Glutamatergic neuron (in vitro differentiated cells): ENCODE results near the gene HORMAD1. TPM values are rescaled to one million over a fixed set of nuclear protein-coding genes. Genes with fewer than 3 reads are reported as not detected.
A peak's percentile ranks its signal among the peaks of the same experiment; 100 is the strongest.

Experiments
- DNase-seq: peaks from one replicate; pipeline ENCODE4 v3.0.0; 2022
- H3K27ac Mint-ChIP-seq: one replicate; pipeline ENCODE4 v1.8.0; 2020; ENCODE audit warnings: mild to moderate bottlenecking, mixed read lengths, inconsistent platforms; ENCODE audit not compliant: unreplicated experiment
- H3K27me3 Mint-ChIP-seq: one replicate; pipeline ENCODE4 v1.8.0; 2020; ENCODE audit warnings: mild to moderate bottlenecking, moderate library complexity, mixed read lengths, inconsistent platforms; ENCODE audit not compliant: unreplicated experiment
- H3K36me3 Mint-ChIP-seq: one replicate; pipeline ENCODE4 v1.8.0; 2020; ENCODE audit warnings: mild to moderate bottlenecking, mixed read lengths, inconsistent platforms; ENCODE audit not compliant: unreplicated experiment
- H3K4me1 Mint-ChIP-seq: one replicate; pipeline ENCODE4 v1.8.0; 2020; ENCODE audit warnings: mild to moderate bottlenecking, low read depth, mixed read lengths, inconsistent platforms; ENCODE audit not compliant: unreplicated experiment
- H3K4me3 Mint-ChIP-seq: one replicate; pipeline ENCODE4 v1.8.0; 2020; ENCODE audit warnings: mild to moderate bottlenecking, mixed read lengths, inconsistent platforms; ENCODE audit not compliant: unreplicated experiment
- H3K9me3 Mint-ChIP-seq: one replicate; pipeline ENCODE4 v1.8.0; 2020; ENCODE audit warnings: mild to moderate bottlenecking, moderate library complexity, mixed read lengths, inconsistent platforms; ENCODE audit not compliant: unreplicated experiment
- total RNA-seq: library from RNA; stranded (reverse); fragmentation: NEBNext Ultra II Directional; extraction: Animal tissue kit (Norgen Biotek cat#: 25700); gene quantifications from one replicate; pipeline ENCODE4 v1.2.1, GENCODE V29; 2021; ENCODE audit not compliant: unreplicated experiment
- TF ChIP-seq, protein P1 (sequence below): fragments of 200-600 bp; sonication (generic); IDR thresholded peaks from one replicate; pipeline ENCODE4 v1.5.0; 2021; ENCODE audit not compliant: partially characterized antibody, unreplicated experiment

HORMAD1 gene
- total RNA-seq, 1 donor from 2014 or later, result not detected

DNA sequence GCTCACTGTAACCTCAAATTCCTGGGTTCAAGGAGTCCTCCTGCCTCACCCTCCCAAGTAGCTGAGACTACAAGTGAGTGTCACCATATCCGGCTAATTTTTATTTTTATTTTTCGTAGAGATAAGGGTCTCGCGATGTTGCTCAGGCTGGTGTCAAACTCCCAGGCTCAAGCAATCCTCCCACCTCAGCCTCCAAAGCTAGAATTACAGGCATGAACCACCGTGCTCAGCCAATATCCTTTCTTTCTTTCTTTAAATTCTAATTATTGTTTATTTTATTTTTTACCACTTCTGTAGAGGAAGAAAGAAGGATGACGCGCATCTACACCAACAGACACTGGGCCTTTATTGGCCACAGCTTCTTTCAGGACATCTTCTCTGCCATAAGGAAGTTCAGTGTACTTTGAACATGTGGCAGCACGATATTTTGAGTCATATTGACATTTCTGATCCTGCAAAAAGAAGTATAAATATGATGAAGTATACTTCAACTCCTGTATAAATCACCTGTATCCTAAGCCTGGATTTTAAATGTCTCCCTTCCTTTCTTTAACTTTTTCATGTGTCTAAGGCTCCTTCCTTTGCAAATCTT is 29.1 kb upstream of the HORMAD1 start:
- no peak for DNase-seq
- peaks cover 2% of the 10 kb centered on the region for H3K9me3 Mint-ChIP-seq
- TF ChIP-seq, protein P1, sequence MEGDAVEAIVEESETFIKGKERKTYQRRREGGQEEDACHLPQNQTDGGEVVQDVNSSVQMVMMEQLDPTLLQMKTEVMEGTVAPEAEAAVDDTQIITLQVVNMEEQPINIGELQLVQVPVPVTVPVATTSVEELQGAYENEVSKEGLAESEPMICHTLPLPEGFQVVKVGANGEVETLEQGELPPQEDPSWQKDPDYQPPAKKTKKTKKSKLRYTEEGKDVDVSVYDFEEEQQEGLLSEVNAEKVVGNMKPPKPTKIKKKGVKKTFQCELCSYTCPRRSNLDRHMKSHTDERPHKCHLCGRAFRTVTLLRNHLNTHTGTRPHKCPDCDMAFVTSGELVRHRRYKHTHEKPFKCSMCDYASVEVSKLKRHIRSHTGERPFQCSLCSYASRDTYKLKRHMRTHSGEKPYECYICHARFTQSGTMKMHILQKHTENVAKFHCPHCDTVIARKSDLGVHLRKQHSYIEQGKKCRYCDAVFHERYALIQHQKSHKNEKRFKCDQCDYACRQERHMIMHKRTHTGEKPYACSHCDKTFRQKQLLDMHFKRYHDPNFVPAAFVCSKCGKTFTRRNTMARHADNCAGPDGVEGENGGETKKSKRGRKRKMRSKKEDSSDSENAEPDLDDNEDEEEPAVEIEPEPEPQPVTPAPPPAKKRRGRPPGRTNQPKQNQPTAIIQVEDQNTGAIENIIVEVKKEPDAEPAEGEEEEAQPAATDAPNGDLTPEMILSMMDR, result no peak
- H3K4me3 Mint-ChIP-seq, result no peak overlapping the region
- no peaks in the 10 kb centered on the region for H3K27me3 Mint-ChIP-seq
- H3K27ac Mint-ChIP-seq, result no peak overlapping the region
- no peaks in the 10 kb centered on the region for H3K4me1 Mint-ChIP-seq
- H3K36me3 Mint-ChIP-seq, result no peaks in the 10 kb centered on the region

DNA sequence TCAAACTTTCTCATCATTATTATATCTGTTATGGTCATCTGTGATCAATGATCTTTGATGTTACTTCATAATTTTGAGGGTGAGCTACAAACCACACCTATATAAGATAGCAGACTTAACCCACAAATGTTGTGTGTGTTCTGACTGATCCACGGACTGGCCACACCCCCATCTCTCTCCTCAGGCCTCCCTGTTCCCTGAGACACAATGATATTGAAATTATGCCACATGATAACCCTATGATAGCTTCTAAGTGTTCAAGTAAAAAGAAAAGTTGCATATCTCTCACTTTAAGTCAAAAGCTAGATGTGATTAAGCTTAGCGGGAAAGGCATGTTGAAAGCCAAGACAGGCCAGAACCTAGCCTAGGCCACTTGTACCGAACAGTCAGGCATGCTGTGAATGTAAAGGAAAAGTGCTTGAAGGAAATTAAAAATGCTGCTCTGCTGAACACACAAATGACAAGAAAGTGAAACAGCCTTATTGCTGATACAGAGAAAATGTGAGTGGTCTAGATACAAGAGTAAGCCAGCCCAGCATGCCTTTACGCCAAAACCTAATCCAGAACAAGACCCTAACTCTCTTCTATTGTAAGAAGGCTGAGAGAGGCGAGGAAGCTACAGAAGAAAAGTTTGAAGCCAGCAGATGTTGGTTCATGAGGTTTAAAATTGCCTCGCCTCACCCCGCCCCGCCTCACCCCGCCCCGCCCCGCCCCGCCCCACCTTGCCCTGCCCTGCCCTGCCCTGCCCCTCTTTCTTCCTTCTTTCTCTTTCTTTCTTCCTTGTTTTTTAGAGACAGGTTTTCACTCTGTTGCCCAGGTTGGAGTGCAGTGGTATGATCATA is 28.4 kb upstream of the HORMAD1 start:
- no peak for DNase-seq
- TF ChIP-seq, protein P1, result no peak
- Mint-ChIP-seq H3K27ac (no peak overlapping the region), H3K36me3 (no peaks in the 10 kb centered on the region), H3K4me1 (no peaks in the 10 kb centered on the region), H3K9me3 (peaks cover 2% of the 10 kb centered on the region), H3K4me3 (no peak overlapping the region), H3K27me3 (no peaks in the 10 kb centered on the region)

DNA sequence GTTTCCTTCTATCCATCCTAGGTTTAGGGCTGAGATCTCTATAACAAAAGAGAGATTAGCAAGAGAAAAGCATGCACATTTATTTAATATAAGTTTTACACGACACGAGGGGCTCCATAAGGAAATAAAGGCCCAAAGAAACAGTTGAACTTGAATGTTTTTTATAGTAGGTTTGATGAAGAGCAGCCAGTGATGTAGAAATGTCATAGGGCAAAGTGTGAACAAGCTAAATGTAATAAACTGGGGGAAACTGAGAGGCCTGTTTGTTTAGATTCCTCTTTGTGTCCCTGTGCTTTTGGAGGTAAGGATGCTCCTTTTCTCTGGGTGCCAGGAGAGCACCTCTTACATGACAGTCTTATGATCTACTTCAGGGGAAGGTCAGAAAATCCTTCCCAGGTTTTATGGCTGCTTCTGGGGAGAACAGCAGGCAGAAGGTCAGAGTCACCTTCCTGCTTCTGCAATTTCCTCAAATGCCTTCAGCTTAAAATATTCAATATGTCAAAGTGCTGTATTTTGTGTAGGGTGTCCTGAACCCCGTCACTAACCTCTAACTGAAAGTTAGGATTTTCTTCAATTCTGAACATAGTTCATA is 9.5 kb upstream of the HORMAD1 start:
- H3K4me3 Mint-ChIP-seq, result no peak overlapping the region

DNA sequence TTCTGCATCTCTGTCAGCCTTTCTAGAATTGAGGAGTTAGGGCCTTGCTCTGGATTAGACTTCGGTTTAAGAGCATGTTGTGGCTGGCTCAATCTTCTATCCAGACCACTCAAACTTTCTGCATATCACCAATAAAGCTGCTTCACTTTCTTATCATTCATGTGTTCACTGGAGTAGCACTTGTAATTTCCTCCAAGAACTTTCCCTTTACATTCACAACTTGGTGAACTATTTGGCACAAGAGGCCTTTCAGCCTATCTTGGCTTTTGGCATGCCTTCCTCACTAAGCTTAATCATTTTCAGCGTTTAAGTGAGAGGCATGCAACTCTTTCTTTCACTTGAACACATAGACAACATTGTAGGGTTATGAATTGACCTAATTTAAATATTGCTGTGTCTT is 3.6 kb upstream of the HORMAD1 start:
- TF ChIP-seq, protein P1, result no peak
- Mint-ChIP-seq H3K4me3 (no peak overlapping the region), H3K27ac (peak overlapping the region; percentile 23)

More for the DNA sequence above, 9.5 kb upstream of the HORMAD1 start:
- Mint-ChIP-seq H3K36me3 (no peaks in the 10 kb centered on the region), H3K4me1 (no peaks in the 10 kb centered on the region), H3K27ac (no peak overlapping the region), H3K9me3 (no peaks in the 10 kb centered on the region), H3K27me3 (no peaks in the 10 kb centered on the region)
- DNase-seq, result no peak
- TF ChIP-seq, protein P1, result no peak

DNA sequence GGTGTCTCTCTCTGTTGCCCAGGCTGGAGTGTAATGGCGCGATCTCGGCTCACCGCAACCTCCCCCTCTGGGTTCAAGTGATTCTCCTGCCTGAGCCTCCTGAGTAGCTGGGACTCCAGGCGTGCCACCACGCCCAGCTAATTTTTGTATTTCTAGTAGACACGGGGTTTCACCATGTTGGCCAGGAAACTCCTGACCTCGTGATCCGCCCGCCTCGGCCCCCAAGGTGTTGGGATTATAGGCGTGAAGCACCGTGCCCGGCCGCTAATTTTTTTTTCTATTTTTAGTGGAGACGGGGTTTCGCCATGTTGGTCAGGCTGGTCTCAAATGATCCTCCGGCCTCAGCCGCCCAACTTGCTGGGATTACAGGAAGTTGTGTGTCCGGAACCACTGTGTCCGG is 597 bp downstream of the HORMAD1 start:
- Mint-ChIP-seq H3K36me3 (peaks cover 7% of the 10 kb centered on the region), H3K27ac (no peak overlapping the region), H3K4me1 (no peaks in the 10 kb centered on the region), H3K4me3 (no peak overlapping the region), H3K27me3 (no peaks in the 10 kb centered on the region), H3K9me3 (no peaks in the 10 kb centered on the region)
- TF ChIP-seq, protein P1, result no peak
- no peak for DNase-seq

More for the DNA sequence above, 3.6 kb upstream of the HORMAD1 start:
- Mint-ChIP-seq H3K36me3 (peaks cover 7% of the 10 kb centered on the region), H3K4me1 (no peaks in the 10 kb centered on the region), H3K27me3 (no peaks in the 10 kb centered on the region), H3K9me3 (no peaks in the 10 kb centered on the region)
- DNase-seq, result no peak
